Neural progenitor cell (in vitro differentiated cells): ENCODE results near the gene ATF7IP2.

Source experiments
- CTCF ChIP-seq: fragments of 200-600 bp; sonication (generic); IDR thresholded peaks from 2 replicates; pipeline ENCODE4 v1.5.1; 2017; ENCODE audit warnings: antibody characterized with exemption, mild to moderate bottlenecking
- EZH2 ChIP-seq: fragments of 200-600 bp; sonication (generic); IDR thresholded peaks from 2 replicates; pipeline ENCODE4 v1.6.1; 2017; ENCODE audit warnings: antibody characterized with exemption, mild to moderate bottlenecking, moderate library complexity
- EZH2phosphoT487 ChIP-seq: fragments of 200-600 bp; sonication (generic); IDR thresholded peaks from 2 replicates; pipeline ENCODE4 v1.6.1; 2017; ENCODE audit warnings: antibody characterized with exemption

- TF ChIP-seq EZH2phosphoT487 (no peak), CTCF (no peak), EZH2 (no peak)
Measured at GRCh38 chr16:10405386-10405939, 19.6 kb downstream of the ATF7IP2 start.
